Fibroblast of lung (primary cell): ENCODE measurements around the gene DMXL1.

ENCODE experiments used
- CTCF ChIP-seq, 2 donors: IDR thresholded peaks in 1 of 2; conservative IDR thresholded peaks in 1 of 2; 1 replicate in 1 of 2; 2 replicates in 1 of 2; pipeline ENCODE4 v1.5.1; 2011 to 2012; ENCODE audit warnings: low read length in 2 of 2, control low read depth in 1 of 2, inconsistent platforms in 1 of 2, low read depth in 1 of 2, mild to moderate bottlenecking in 1 of 2
- EZH2 ChIP-seq: IDR thresholded peaks from 2 replicates; pipeline ENCODE4 v1.5.1; 2012; ENCODE audit warnings: low read length, control low read depth, mild to moderate bottlenecking; ENCODE audit errors: missing control alignments

- no peak for TF ChIP-seq EZH2
- TF ChIP-seq CTCF (conservative IDR thresholded peaks at IDR 0.05 in 1 of 2, IDR thresholded peaks at IDR 0.05 in 1 of 2; ENCODE audit: low read depth in 1 of 2, low read length in 2 of 2) = no peak
Measured at GRCh38 chr5:119078861-119079260, 8.0 kb downstream of the DMXL1 start.
